Activated CD8-positive, alpha-beta memory T cell treated with anti-CD3 and anti-CD28 coated beads for 4 hours (primary cell): ENCODE data around the gene TEC.
"Not testable (repeated sequence)": the region's sequence is repeated elsewhere in the genome, so short reads cannot be mapped to it uniquely, and the experiment has no call there.

Experiments
- DNase-seq, 2 donors: peaks; one replicate each; pipeline ENCODE4 v3.0.0-alpha.2; 2020; ENCODE audit warnings: low read depth in 2 of 2

TEC gene

DNA sequence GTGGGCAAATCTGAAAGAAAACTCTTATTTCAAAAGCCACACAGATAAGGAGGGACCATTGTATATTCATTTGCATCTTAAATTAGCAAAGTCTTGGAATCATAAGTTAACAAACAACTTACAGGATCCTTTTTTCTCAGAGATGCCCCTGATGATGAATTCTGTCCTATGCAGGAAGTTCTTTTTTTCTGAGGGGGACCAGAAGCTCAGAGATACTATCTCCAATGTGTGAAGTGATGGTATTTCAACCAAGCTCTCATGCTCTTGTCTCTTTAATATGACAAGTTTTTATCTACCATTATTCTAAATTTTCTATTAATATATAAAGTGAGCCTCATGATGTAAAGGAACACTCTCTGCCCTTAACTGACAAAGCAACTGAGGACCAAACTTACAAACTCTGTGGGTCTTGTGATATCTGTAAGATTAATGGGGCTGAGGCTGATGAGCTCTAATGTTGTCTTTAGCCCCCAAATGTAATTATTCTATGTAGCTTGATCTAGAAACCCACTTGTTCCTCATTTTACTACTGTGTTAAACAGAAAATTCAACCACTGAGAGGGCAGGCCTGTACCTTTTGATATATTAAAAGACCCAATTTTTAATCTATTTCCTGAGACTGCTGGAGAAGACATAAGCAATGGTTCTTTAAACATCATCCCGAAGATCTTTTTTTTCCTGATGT, 27.0 kb downstream of the TEC start:
- DNase-seq: no peak

DNA sequence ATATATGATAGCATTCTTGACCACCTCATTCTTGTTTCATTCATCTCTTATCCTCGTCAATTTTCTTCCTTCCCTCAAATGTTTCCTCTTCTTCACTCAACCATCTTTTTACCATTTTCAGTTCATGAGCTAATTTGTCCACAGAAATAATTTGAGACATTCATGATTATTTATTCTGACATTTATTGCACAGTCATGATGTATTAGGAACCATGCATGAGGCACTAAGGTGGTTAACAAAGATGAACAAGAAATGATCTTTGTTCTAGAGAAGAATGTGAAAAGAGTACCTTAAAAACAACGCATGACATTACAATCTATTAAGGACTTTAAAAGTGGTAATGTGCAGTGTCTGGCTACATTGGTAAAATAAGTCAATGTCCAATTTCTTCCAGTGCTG, 27.9 kb downstream of the TEC start:
- DNase-seq: no peak

DNA sequence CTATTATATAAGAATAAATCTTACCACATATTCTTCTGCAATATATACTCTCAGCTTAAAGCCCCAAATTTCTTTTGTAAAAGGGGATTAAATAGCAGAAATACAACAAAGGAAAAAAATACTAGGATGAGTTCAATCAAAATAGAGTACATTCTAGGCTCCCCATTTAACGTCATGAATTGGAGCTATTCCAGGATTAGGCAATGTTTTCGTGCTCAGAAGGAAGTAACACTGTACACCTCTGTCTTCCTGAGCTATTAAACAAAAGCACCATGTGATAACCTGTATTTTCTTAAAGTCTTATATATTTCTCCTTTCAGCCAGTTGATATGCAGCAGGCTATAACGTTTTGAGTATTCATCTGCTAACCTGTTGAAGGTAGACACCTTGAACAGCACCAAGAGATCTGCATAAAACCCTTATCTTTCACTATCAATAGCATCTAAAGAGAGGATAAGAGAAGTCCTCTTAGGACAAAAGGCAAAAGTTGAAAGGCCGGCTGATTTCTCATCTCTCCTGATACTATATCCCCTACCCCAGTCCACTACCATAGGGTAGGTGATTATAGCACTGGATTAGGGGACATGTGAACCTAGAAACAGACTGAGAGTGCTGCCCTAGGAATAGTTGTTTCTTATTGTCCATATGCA, 31.5 kb downstream of the TEC start:
- no peak for DNase-seq

DNA sequence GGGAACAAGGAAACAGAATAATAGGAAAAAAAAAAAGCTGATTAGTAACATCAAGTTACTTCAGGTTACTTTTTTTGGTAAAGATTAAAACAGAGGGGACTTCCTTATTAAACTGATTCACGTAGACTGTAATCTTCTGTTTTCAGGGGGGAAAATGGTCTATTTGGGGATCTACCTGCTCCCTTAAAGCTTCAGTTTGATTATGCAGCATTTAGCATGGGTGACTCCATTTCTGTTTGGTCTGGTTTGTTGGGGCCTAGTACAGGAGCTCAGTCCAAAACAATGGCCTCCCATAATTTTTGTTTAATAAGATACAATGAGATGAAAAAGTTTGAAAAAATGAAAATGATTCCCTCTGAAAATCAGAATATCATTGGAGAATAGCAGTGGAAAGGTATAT, 34.6 kb downstream of the TEC start:
- no peak for DNase-seq

DNA sequence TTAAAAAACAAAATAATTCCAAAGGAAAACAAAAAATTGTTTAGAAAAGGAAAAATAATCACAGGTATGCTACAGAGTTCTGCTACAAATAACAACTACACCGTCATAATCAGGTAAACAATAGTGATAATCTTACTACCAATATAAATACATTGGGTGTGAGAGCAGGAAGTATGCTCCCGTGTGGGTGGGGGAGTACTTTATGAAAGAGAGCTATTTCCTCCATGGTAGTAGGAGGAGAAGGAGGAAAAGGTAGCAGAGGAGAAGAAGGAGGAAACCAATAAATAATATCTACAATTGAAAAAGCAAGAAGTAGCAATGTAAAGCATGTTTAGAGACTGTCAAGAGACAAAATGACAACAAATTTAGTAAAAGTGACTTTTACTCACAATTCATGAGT, 35.1 kb downstream of the TEC start:
- no peak for DNase-seq

DNA sequence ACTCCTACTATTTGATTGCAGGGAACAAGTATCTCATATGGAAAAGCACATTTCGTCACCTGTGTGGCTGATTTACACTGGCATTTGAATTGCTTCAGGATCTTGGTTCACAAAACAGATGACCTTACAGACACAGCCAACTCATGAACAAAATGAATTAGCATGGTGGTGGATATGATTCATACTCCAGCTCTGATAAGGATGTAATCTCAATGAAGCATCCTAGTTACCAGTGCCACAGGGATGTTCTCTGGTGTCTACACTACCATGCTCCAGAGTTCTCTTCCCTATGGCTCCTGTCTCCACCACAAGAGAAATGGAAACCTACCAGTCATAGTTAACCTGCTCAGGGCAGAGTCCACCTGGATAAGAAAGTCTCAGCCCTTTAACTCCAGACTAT, 40.7 kb downstream of the TEC start:
- no peak for DNase-seq

DNA sequence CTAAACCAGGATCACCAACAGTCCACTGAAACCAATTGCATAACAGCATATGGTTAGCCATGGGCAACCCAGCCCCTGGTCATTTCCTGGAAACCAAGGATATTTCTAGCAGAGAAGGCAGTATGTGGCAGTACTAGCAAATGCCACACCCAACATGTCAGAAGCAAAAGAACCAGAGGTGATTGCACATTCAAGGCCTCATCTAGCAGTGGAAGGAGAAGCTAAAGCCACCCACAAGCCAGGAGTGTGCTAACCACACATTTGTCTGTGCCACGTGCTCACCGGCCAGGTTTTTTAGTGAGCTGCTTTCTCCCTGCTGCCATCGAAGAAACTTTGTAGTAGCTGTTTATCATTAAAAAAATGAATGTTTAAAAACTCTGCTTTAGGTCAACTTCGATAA, 42.0 kb downstream of the TEC start:
- no peak for DNase-seq

DNA sequence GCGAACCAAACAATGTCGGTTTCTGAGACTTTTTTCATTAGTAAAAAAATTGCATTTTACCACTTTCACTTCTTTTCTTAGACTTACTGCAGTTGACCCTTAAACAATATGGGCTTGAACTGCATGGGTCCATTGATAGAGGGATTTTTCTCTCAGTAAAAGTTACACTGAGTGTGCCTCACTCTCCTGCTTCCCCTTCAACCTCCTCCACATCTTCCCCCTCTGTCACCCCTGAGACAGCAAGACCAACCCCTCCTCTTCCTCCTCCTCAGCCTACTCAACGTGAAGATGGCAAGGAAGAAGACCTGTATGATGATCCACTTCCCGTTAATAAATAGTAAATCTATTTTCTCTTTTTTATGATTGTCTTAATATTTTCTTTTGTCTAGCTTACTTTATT, 43.4 kb downstream of the TEC start:
- no peak for DNase-seq

DNA sequence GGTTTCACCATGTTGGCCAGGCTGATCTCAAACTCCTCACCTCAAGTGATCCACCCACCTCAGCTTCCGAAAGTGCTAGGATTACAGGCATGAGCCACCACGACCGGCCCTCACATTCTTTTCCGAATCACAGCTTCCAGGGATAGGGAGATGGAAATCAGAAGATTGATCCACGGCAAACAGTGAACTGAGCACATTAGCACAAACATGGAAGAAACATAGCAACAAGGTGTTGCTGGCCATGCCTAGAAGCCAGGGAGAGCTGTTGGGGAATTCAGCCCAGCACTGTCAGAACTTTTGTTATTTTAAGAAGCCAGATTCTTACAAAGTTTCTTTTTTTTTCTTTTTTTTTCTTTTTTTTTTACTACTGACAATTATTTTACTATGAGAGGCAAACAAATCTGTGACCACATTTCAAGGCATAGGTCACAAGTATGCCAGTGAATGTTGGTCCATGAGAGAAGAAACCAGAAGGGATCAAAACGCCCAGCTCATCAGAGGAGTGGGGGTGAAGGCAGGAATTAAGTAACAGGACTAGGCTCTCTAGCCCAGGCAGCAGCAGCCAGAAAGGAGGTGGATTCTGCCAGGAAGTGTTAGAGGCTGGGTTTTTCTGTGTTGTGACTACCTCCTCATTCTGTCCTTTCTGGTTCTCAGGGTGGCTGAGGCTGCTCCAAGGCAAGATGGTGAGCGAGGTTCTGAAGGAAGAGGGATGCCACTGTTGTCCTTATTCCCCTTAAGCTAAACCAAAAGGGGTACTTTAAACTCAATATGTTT, 44.1 kb downstream of the TEC start:
- DNase-seq: no peak

DNA sequence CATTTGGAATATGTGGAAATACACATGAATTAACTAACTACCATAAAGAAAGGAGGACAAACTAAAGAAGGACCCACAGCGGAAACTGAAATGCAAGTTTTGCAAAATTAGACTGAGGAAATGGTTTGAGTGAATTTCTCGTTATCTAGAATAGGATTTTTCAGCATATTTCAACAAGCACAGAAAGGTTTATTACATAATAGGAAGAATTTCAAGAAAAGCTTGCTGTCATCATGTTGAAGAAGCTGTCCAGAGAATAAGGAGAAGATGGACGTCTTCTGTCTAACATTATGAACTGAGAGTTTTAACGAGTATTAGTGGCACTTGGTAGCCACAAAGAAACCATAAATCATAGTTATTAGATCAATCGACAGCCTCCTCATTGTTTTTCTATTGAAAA, 45.0 kb downstream of the TEC start:
- DNase-seq: no peak

DNA sequence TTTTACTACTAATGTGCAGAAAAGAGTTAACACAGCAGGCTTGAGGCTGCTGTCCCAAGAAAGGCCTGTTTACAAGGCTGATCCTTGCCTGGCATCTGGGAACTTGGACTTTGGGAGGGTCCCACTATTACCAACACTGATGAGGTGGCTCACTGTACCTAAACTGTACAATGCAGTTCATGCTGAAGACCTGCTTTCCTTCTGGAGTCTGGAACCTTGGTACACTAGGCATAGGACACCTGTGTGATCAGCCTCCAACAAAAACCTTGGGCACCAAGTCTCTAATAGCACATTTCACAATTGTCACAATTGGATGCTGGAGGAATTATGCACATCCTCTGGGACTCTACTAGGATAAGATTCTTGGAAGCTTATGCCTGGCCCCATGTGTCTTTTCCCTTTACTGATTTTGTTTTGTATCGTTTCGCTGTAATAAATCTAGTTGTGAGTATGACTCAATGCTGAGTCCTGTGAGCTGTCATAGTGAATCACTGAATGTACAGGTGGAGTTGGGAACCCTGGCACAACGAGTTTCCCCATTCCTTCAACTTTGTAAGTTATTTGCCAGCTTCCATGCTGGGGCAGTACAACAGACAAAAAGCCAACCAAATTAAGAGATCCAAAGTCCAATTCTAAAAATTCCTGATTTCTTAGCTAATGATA, 45.9 kb downstream of the TEC start:
- DNase-seq: no peak

DNA sequence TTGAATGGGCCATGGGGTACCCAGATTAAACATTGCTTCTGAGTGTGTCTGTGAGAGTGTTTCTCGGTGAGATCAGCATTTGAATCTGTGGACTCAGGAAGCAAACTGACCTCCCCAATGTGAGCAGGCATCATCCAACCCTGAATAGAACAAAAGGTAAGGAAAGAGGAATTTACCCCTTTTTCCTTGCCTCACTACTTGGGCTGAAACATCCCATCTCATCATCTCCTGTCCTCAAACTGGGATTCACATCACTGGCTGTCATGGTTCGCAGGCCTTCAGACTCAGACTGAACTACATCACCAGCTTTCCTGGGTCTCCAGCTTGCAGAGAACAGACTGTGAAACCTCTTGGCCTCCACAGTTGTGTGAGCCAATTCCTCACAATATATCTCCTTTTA, 47.1 kb downstream of the TEC start:
- DNase-seq: no peak

DNA sequence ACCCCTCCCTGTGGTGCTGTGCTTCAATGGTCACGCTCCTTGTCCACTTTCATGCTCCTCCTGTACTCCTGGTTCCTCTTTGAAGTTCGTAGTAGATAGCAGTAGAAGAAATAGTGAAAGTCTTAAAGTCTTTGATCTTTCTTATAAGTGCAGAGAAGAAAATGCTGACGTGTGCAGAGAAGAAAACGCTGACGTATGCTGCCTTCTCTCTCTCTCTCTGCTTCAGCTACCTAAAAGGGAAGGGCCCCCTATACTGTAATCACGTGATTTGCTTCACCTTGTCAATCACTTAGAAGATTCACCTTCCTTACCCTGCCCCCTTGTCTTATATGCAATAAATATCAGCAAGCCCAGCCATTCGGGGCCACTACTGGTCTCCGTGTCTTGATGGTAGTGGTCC, 50.2 kb downstream of the TEC start:
- DNase-seq: not testable (repeated sequence)

DNA sequence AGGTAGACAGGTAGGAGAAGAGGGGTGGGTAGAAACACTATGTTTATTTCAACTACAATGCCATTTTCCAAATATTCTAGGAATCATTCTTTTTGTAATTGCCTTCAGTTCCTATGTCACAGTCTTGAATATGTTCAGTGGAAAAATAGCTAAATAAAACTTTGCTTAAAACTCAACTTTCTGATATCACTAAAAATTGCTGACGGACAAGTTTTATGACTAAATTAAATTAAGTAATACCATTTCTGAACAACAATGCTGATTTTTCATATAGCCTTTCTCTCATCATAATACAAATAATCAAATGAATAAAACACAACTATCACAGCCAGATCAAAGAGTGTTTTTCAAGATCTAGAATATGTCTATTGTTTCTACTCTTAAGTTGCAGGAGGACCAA, 53.1 kb downstream of the TEC start:
- no peak for DNase-seq

DNA sequence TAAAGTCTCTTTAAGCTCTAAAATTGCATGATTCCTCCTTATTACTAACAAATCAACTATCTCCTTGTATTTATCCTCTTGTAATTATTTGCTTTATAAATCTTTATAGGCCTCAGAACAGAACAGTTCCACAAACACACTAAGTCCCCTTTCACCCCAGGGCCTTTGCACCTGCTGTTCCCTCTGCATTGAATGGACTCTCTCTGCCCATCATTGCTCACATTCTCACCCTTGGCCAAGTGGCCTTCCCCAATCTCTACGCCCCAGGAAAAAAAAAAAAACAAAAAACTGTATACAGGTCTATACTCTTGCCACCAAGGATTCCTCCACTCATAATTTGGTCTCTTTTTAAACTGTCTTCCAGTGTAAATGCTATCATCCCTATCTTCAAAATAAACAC, 53.7 kb downstream of the TEC start:
- no peak for DNase-seq

DNA sequence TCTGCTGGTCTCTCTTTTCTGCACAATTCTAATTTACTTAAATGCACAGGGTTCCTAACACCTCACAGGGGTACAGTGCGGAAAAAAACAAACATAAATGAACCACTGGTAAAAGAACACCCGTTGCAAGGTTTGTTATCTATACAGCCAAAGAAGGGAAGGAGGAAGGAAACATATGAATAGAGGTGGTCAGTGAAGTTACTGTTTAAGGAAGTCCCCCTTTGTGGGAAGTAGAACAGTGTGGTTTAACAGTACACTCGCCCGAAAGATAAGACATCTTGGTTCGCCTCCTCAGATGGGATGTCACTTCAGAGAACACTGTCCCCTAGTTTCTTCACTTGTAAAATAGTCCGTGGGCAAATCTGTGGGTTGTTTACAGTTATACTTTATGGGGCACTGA, 57.5 kb downstream of the TEC start:
- DNase-seq: no peak

DNA sequence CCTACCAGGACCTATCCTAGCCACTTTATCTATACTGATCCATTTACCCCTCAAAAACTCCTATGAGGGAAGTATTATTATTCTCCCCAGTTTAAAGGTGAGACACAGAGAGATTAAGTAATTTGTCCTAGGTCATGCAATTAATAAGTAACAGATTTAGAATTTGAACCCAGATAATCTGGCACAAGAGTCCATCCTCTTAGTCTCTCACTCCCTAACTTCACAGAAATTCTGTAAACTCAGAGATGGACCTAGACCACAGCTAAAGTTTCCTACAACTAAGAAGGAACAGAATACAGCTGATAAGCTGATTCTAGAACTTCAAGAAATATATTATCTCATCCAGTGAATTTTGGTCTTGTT, 58.7 kb downstream of the TEC start:
- DNase-seq: no peak

DNA sequence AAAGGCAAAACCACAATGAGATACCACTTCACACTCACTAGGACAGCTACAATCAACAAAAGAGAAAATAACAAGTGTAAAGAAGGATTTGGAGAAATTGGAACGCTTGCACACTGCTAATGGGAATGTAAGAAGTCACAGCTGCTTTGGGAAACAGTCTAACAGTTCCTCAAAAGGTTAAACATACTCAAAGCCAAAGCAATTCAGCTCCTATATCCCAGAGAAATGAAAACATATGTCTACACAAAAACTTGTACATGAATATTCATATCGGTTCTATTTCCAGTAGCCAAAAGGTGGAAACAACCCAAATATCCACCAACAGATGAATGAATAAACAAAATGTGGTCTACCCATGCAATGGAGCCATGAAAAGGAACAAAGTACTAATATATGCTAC, 64.0 kb downstream of the TEC start:
- no peak for DNase-seq

DNA sequence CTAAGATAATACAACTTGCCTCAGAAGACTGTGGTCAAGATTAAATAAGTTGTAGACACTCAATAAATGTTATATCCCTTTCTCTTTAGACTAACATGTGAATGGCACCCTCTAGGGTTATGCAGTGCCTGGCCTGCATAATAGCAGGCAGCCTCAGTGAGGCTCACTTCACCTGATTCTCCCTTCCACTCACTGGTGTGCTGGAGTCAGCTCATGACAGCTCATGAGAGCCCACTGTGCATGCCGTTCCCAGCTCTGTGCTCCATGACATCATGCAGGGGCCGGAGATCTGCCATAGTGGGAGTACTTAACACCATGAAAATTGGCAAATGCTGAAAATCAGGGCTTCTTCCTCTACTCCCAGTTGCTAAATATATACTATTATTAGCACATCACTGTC, 64.5 kb downstream of the TEC start:
- no peak for DNase-seq

DNA sequence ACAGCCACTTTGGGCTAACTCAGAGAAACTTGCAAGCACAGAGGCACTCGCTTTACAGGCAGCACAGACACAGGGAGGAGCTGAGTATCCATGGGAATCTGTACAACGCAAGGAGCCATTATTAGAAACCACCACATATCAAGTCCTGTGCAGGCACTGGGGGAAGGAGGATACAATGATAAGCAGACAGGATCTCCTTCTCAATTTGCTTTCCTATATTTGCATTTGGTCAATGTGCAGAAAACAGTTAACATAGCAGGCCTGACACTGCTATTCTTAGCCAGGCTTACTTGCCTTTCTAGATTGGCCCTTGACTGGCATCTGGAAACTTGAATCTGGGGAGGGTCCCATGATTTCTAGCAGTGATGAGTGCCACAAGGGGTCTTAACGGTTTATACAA, 65.8 kb downstream of the TEC start:
- no peak for DNase-seq

DNA sequence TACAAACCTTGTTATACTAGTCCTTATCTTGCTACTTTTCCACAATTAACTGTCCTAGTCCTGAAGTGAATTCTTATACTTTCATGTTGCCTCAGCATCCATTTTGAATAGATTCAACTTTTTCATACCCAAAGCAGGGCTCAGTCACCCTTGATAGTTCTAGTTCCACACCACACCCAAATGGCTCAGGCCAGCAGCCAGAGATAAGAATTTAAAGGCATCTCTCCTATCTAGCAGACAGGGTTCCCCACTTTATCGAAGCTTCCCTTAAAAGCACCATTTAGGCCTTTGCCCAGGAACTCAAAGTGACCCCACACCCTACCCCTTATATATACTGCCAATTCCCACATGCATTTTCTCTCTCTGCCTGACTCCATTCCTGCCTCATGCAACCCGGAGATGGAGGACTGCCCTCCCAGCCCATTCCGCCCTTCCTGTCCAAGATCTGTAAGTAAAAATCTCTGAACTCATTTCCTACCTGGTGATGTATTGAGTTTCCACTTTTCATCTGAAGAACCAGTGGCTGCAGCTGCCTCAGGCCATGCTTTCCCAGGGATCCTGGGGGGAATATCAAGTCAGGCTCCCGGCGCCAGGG, 71.9 kb downstream of the TEC start:
- no peak for DNase-seq

DNA sequence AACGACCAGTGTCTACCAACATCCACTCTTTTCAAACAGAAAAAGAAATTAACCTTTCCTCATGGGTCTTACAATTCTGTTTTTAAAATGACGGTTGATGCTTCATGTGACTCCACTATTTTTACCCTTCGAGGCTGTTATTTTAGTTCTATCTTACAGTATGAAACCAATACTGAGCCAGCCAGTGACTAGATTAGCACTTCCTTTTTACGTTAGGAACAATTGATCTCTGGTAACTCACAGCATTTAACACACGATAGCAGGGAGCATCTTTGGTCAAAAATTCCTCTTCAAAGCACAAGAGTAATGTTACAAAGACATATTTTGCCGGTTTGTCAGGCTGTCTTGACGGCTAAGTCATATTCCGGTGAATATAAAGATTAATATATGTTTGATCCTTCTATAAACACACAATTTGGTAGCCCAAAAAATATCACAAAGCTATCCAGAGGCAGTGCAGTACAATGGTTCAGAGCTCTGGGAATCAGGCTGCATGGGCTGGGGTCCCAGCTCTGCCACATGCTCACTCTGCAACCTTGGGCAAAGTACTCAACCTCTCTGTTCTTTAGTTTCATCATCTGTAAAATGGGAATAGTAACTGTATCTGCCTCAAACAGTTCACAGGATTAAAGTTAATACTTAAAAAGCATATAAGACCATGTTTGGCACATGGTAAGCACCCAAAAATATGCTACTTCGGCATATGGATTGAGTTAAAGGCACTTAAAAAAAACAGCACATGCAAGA, 72.7 kb downstream of the TEC start:
- no peak for DNase-seq
